ENCODE results near the gene CDK6.
"Not testable (repeated sequence)": the region's sequence is repeated elsewhere in the genome, so short reads cannot be mapped to it uniquely, and the experiment has no call there.

CDK6 gene

GRCh38 chr7:92836489-92836999 lies at the start of gene CDK6:
Gene CDK6, minus strand, starts transcription at chr7:92836573. Its CDS starts 3,250 bp downstream, at chr7:92833323.
- peak; percentile 43 for DNase-seq (ENCODE audit: low read depth)

- DNase-seq (ENCODE audit: low read depth) = not testable (repeated sequence)
Observed at GRCh38 chr7:92886039-92886438, 49.7 kb upstream of the CDK6 start.

- no peak for DNase-seq (ENCODE audit: low read depth)
Observed at GRCh38 chr7:92884218-92884617, 47.8 kb upstream of the CDK6 start.

- no peak for DNase-seq (ENCODE audit: low read depth)
Observed at GRCh38 chr7:92882760-92883159, 46.4 kb upstream of the CDK6 start.

GRCh38 chr7:92881091-92881485 lies 44.7 kb upstream of the CDK6 start:
- DNase-seq (ENCODE audit: low read depth) = no peak

GRCh38 chr7:92880212-92881090 lies 44.1 kb upstream of the CDK6 start:
- no peak for DNase-seq (ENCODE audit: low read depth)

- DNase-seq (ENCODE audit: low read depth) = no peak
Observed at GRCh38 chr7:92877367-92877766, 41.0 kb upstream of the CDK6 start.

GRCh38 chr7:92876836-92877235 lies 40.5 kb upstream of the CDK6 start:
- no peak for DNase-seq (ENCODE audit: low read depth)

GRCh38 chr7:92875719-92876118 lies 39.3 kb upstream of the CDK6 start:
- no peak for DNase-seq (ENCODE audit: low read depth)

- DNase-seq (ENCODE audit: low read depth) = no peak
Observed at GRCh38 chr7:92875173-92875572, 38.8 kb upstream of the CDK6 start.

GRCh38 chr7:92874567-92874966 lies 38.2 kb upstream of the CDK6 start:
- DNase-seq (ENCODE audit: low read depth) = no peak

GRCh38 chr7:92873776-92874175 lies 37.4 kb upstream of the CDK6 start:
- DNase-seq (ENCODE audit: low read depth) = no peak

- DNase-seq (ENCODE audit: low read depth) = no peak
Observed at GRCh38 chr7:92872701-92873100, 36.3 kb upstream of the CDK6 start.

- no peak for DNase-seq (ENCODE audit: low read depth)
Observed at GRCh38 chr7:92868683-92869293, 32.4 kb upstream of the CDK6 start.

GRCh38 chr7:92864169-92864568 lies 27.8 kb upstream of the CDK6 start:
- DNase-seq (ENCODE audit: low read depth) = not testable (repeated sequence)

- no peak for DNase-seq (ENCODE audit: low read depth)
Observed at GRCh38 chr7:92856436-92856835, 20.1 kb upstream of the CDK6 start.

- DNase-seq (ENCODE audit: low read depth) = no peak
Observed at GRCh38 chr7:92854501-92855238, 18.3 kb upstream of the CDK6 start.

- no peak for DNase-seq (ENCODE audit: low read depth)
Observed at GRCh38 chr7:92851732-92852131, 15.4 kb upstream of the CDK6 start.

- no peak for DNase-seq (ENCODE audit: low read depth)
Observed at GRCh38 chr7:92850516-92850915, 14.1 kb upstream of the CDK6 start.

- no peak for DNase-seq (ENCODE audit: low read depth)
Observed at GRCh38 chr7:92849322-92849721, 12.9 kb upstream of the CDK6 start.

- no peak for DNase-seq (ENCODE audit: low read depth)
Observed at GRCh38 chr7:92848851-92849250, 12.5 kb upstream of the CDK6 start.

GRCh38 chr7:92848441-92848840 lies 12.1 kb upstream of the CDK6 start:
- DNase-seq (ENCODE audit: low read depth) = no peak

- no peak for DNase-seq (ENCODE audit: low read depth)
Observed at GRCh38 chr7:92847305-92847704, 10.9 kb upstream of the CDK6 start.

All from activated gamma-delta T cell treated with anti-CD3 and anti-CD28 coated beads, Interleukin-2, amount 50 U/mL, for 16 hours (primary cell).